Thoracic aorta (tissue), 2 donors: ENCODE measurements around the gene SLIT3. TPM values are rescaled to one million over a fixed set of nuclear protein-coding genes. Genes with fewer than 3 reads are reported as not detected.

Experiments
- ATAC-seq: fragments of 150-250 bp; one replicate; pipeline ENCODE4 v1.8.0; 2017; ENCODE audit warnings: low read depth; ENCODE audit not compliant: insufficient number of reproducible peaks, low FRiP score
- DNase-seq: peaks from one replicate; pipeline ENCODE4 v3.0.0-alpha.2; 2020; ENCODE audit warnings: low spot score
- H3K27ac ChIP-seq, 2 donors: fragments of 200-600 bp; sonication (generic); 1 replicate in 1 of 2; 2 replicates in 1 of 2; pipeline ENCODE4 v1.5.1; 2016; ENCODE audit warnings: mild to moderate bottlenecking in 2 of 2, moderate library complexity in 2 of 2
- H3K27me3 ChIP-seq: fragments of 200-600 bp; sonication (generic); replicated peaks from 2 replicates; pipeline ENCODE4 v1.6.0; 2016; ENCODE audit warnings: mild to moderate bottlenecking; ENCODE audit not compliant: insufficient read depth
- H3K36me3 ChIP-seq: fragments of 200-600 bp; sonication (generic); one replicate; pipeline ENCODE4 v1.5.1; 2016
- H3K4me1 ChIP-seq, 2 donors: fragments of 200-600 bp; sonication (generic); 1 replicate in 1 of 2; 2 replicates in 1 of 2; pipeline versions ENCODE4 v1.5.1 to v1.6.0; 2016; ENCODE audit warnings: low read depth in 2 of 2, mild to moderate bottlenecking in 1 of 2; ENCODE audit not compliant: control insufficient read depth in 1 of 2
- H3K4me3 ChIP-seq: fragments of 200-600 bp; sonication (generic); 2 replicates; pipeline ENCODE4 v1.5.1; 2016; ENCODE audit warnings: mild to moderate bottlenecking
- H3K9me3 ChIP-seq: fragments of 200-600 bp; sonication (generic); 2 replicates; pipeline ENCODE4 v1.5.1; 2016
- total RNA-seq, 2 donors: library from RNA; depleted of rRNA; stranded (reverse); fragments of >200 nt; gene quantifications; one replicate each; pipeline versions ENCODE4 v1.1.0 to v1.2.3, GENCODE V29; 2016
- TF ChIP-seq, protein P1 (sequence below): fragments of 200-600 bp; sonication (generic); IDR thresholded peaks from one replicate; pipeline ENCODE4 v1.5.1; 2019; ENCODE audit warnings: antibody characterized with exemption

Gene SLIT3
- total RNA-seq, 2 donors from 2014 or later, result 80.1 to 86.9 TPM

DNA sequence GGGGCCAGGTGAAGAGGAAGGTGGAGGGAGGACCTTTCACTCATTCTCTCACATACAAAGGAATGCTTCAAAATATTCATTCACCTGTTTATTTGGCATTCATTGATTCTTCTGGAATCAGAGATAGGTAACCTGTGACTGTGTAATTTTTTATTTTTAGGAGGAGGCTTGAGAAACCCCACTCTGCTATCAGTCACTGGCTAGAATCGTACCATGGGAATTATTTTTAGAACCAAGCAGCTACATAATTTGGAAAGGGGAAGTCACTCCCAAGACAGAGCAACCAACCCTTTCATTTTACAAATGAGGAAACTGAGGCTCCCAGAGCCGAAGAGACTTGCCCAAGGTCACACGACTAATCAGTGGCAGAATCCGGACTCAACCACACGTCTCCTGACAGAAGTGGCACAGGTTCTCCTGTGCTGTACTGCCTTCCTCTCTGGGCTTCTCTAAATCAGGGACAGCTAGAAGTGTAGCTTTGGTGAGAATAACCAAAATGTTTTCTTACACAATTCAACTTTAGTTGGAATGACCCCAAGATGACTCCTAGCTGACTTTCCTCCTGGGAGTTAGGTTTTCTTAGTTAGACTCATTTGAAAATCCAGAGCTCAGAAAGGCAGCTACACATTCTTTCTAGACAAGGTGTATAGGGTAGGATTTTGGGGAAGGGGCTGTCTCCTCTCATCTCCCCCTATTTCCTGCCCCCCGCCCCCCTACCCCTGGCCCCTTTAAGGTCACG, 457.5 kb downstream of the SLIT3 start:
- Histone ChIP-seq H3K27me3 (no peaks in the 10 kb centered on the region), H3K9me3 (no peaks in the 10 kb centered on the region), H3K27ac (no peak overlapping the region), H3K4me1 (peaks cover 8 to 15% of the 10 kb centered on the region in 2 donors), H3K36me3 (no peaks in the 10 kb centered on the region), H3K4me3 (no peak overlapping the region)
- ATAC-seq (no peak), DNase-seq (no peak)
- TF ChIP-seq, protein P1, sequence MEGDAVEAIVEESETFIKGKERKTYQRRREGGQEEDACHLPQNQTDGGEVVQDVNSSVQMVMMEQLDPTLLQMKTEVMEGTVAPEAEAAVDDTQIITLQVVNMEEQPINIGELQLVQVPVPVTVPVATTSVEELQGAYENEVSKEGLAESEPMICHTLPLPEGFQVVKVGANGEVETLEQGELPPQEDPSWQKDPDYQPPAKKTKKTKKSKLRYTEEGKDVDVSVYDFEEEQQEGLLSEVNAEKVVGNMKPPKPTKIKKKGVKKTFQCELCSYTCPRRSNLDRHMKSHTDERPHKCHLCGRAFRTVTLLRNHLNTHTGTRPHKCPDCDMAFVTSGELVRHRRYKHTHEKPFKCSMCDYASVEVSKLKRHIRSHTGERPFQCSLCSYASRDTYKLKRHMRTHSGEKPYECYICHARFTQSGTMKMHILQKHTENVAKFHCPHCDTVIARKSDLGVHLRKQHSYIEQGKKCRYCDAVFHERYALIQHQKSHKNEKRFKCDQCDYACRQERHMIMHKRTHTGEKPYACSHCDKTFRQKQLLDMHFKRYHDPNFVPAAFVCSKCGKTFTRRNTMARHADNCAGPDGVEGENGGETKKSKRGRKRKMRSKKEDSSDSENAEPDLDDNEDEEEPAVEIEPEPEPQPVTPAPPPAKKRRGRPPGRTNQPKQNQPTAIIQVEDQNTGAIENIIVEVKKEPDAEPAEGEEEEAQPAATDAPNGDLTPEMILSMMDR, result no peak

DNA sequence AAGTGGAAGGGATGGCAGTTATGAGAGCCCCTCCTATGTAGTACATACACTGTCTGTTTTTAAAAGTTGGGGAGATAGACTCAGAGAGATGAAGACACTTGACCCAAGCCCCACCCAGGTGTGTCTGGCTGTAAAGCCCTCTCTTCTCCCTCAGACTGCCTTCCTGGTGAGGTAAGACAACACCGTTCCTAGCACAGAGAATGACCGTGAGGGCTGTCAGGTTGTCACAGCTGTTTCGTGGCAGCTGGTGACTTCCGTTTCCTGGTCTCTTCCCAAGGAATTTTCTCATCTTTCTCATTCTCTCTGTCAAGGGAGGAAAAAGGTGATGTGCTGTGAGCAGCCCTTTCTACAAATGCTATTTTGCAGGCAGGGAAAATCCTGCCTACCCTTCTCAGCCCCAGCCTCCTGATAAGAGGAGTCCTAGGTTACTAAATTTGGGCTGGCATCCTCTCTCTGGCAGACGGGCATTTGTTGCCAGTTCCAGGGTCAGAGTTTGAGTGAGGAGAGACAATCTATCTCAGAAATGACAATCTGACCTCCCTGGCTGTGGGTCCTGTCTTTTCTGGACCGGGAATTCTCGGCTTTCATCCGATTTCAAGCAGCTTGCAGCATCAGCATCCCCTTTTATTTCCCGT, 458.3 kb downstream of the SLIT3 start:
- Histone ChIP-seq H3K36me3 (no peaks in the 10 kb centered on the region), H3K27ac (no peak overlapping the region), H3K4me1 (peaks cover 8 to 15% of the 10 kb centered on the region in 2 donors), H3K4me3 (no peak overlapping the region), H3K27me3 (no peaks in the 10 kb centered on the region), H3K9me3 (no peaks in the 10 kb centered on the region)
- ATAC-seq, result no peak
- DNase-seq, result no peak
- TF ChIP-seq, protein P1, result no peak

DNA sequence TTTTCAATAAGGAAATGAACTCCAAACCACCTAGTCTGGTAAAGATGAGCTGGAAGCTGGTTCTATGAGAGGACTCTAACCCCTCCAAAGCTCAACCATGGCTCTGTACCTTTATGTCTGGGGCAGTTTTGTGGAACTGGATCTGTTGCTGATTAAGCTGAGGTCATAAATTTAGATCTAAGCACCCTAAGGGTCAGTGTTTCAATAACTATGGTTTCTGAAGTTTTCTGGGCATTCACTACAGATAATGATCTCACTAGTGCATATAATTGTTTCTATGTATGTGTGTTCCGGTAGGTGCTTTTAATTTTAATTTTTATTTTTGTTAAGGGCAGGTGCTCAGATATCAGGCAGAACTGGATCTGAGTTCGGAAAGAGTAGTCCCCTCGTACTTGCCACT, 463.1 kb downstream of the SLIT3 start:
- TF ChIP-seq, protein P1, result no peak
- Histone ChIP-seq H3K27me3 (no peaks in the 10 kb centered on the region), H3K27ac (no peak overlapping the region), H3K4me1 (peaks cover under 1 to 3% of the 10 kb centered on the region in 2 donors), H3K4me3 (no peak overlapping the region), H3K9me3 (no peaks in the 10 kb centered on the region), H3K36me3 (no peaks in the 10 kb centered on the region)
- no peak for DNase-seq
- no peak for ATAC-seq

DNA sequence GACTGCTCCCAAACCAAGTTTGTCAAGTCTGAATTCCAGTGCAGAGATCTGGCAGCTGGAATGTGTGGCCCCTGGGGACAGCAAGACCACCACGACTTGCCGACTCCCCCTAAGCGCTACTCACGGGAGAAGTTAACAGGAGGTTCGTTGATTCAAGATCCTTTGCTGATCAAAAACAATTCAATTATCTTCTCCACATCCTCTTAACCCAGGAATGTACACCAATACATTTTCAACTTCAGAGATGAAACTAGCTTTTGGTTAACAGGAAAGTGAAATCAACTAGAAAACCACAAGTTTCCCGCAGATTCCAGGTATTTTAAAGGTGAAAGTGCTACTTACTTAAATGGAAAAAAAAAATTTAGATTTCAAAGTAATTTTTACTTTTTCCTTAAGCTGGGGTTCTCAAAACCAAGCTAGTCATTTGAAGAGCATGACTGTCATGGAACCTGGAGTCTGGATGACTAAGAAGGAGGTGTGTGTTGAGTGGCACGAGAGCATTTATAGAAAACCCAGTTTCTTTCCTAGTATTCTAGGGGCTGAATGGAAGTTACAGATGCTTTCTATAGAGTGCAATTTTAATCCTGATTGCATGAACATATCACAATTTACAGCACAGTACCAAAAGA, 464.2 kb downstream of the SLIT3 start:
- Histone ChIP-seq H3K27ac (no peak overlapping the region), H3K36me3 (no peaks in the 10 kb centered on the region), H3K27me3 (no peaks in the 10 kb centered on the region), H3K4me3 (no peak overlapping the region), H3K4me1 (no peaks in the 10 kb centered on the region), H3K9me3 (no peaks in the 10 kb centered on the region)
- no peak for ATAC-seq
- no peak for DNase-seq
- TF ChIP-seq, protein P1, result no peak

DNA sequence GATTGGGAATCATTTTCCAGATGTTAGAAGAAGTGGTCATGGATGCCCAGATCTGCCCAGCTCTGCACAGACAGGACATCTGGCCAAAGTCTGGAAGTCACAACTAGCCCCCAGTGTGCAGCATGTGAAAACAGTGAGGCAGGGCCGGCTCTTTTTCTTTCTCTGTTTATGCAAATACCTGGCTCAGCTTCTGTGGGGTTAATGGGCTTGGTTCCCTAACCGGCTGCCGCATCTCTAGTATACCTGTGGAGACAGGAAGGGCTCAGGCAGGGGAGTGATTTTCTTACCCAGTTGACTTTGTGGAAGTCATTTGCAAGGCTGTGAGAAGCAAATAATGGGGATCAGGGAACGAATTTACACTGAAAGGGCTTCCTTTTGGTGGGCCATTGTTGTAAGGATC, 467.0 kb downstream of the SLIT3 start:
- no peak for DNase-seq
- TF ChIP-seq, protein P1, result no peak

More for the DNA sequence above, 467.0 kb downstream of the SLIT3 start:
- ATAC-seq, result no peak
- Histone ChIP-seq H3K27ac (no peak overlapping the region), H3K36me3 (no peaks in the 10 kb centered on the region), H3K4me3 (no peak overlapping the region), H3K4me1 (no peaks in the 10 kb centered on the region), H3K27me3 (no peaks in the 10 kb centered on the region), H3K9me3 (no peaks in the 10 kb centered on the region)
